Left ventricle myocardium inferior (tissue), 1 donor: ENCODE data around the gene TSPAN14. TPM values are rescaled to one million over a fixed set of nuclear protein-coding genes. Genes with fewer than 3 reads are reported as not detected.
A peak's percentile ranks its signal among the peaks of the same experiment; 100 is the strongest.

Source experiments
- DNase-seq: peaks from one replicate; pipeline ENCODE4 v3.0.0-alpha.2; 2020
- H3K27ac ChIP-seq: fragments of 200-600 bp; replicated peaks from 2 replicates; pipeline ENCODE4 v1.8.0; 2021
- H3K27me3 ChIP-seq: fragments of 200-600 bp; 2 replicates; pipeline ENCODE4 v1.8.0; 2021; ENCODE audit warnings: low read depth
- H3K36me3 ChIP-seq: fragments of 200-600 bp; 2 replicates; pipeline ENCODE4 v1.8.0; 2021
- H3K4me1 ChIP-seq: fragments of 200-600 bp; 2 replicates; pipeline ENCODE4 v1.8.0; 2021
- H3K4me3 ChIP-seq: fragments of 200-600 bp; 2 replicates; pipeline ENCODE4 v1.8.0; 2021; ENCODE audit warnings: mild to moderate bottlenecking, moderate library complexity
- H3K9me3 ChIP-seq: fragments of 200-600 bp; replicated peaks from 2 replicates; pipeline ENCODE4 v1.8.0; 2021
- CTCF ChIP-seq: fragments of 200-600 bp; IDR thresholded peaks from 2 replicates; pipeline ENCODE4 v1.8.0; 2021; ENCODE audit warnings: antibody characterized with exemption, mild to moderate bottlenecking, borderline replicate concordance
- intact Hi-C: fragments of 100-400 bp; cut with micrococcal nuclease; formaldehyde crosslinking; loops from one replicate; pipeline ENCODE4 v1.11.0; 2022
- total RNA-seq: library from RNA; stranded (reverse); fragmentation: NEBNext Ultra II Directional; extraction: Animal tissue kit (Norgen Biotek cat#: 25700); gene quantifications from one replicate; pipeline ENCODE4 v1.2.1, GENCODE V29; 2021
- donor health status: DM: no; HTN: yes; CAD: no; lungs with severe emphysema.

TSPAN14 gene
- total RNA-seq, 1 donor from 2014 or later, result 33.4 TPM

- TF ChIP-seq CTCF, result no peak
- H3K4me3 ChIP-seq, result no peak overlapping the region
- no peaks in the 10 kb centered on the region for H3K9me3 ChIP-seq
- peaks cover 28% of the 10 kb centered on the region for H3K4me1 ChIP-seq
- no peak overlapping the region for H3K27ac ChIP-seq
- no peak for DNase-seq
- no peaks in the 10 kb centered on the region for H3K27me3 ChIP-seq
- no peaks in the 10 kb centered on the region for H3K36me3 ChIP-seq
- intact Hi-C loops, result loop anchor here (5.0 kb wide), 1 partner anchor 65 kb away; no protein-coding TSS in a partner anchor
Observed at GRCh38 chr10:80441831-80442230, 12.3 kb upstream of the TSPAN14 start.

GRCh38 chr10:80442879-80443278 is 11.2 kb upstream of the TSPAN14 start:
- peak overlapping the region; percentile 20 for H3K27ac ChIP-seq
- no peaks in the 10 kb centered on the region for H3K9me3 ChIP-seq
- no peak for TF ChIP-seq CTCF
- no peaks in the 10 kb centered on the region for H3K27me3 ChIP-seq
- no peak for DNase-seq
- no peak overlapping the region for H3K4me3 ChIP-seq
- H3K36me3 ChIP-seq, result no peaks in the 10 kb centered on the region
- intact Hi-C loops, result loop anchor here (5.0 kb wide), 1 partner anchor 64 kb away; no protein-coding TSS in a partner anchor
- peaks cover 28% of the 10 kb centered on the region for H3K4me1 ChIP-seq

GRCh38 chr10:80443531-80443974 is 10.6 kb upstream of the TSPAN14 start:
- Histone ChIP-seq H3K4me1 (peaks cover 28% of the 10 kb centered on the region), H3K27me3 (no peaks in the 10 kb centered on the region), H3K9me3 (no peaks in the 10 kb centered on the region), H3K36me3 (no peaks in the 10 kb centered on the region), H3K27ac (peak overlapping the region; percentile 45), H3K4me3 (no peak overlapping the region)
- intact Hi-C loops, result loop anchor here (5.0 kb wide), 1 partner anchor 64 kb away; no protein-coding TSS in a partner anchor
- no peak for DNase-seq
- peak; percentile 67 for TF ChIP-seq CTCF

- Histone ChIP-seq H3K36me3 (no peaks in the 10 kb centered on the region), H3K4me1 (peaks cover 28% of the 10 kb centered on the region), H3K27ac (peak overlapping the region; percentile 45), H3K4me3 (no peak overlapping the region), H3K27me3 (no peaks in the 10 kb centered on the region), H3K9me3 (no peaks in the 10 kb centered on the region)
- no peak for DNase-seq
- intact Hi-C loops, result loop anchor here (5.0 kb wide), 1 partner anchor 63 kb away; no protein-coding TSS in a partner anchor
- TF ChIP-seq CTCF, result no peak
Observed at GRCh38 chr10:80444124-80444523, 10.0 kb upstream of the TSPAN14 start.

GRCh38 chr10:80444646-80445319 is 9.3 kb upstream of the TSPAN14 start:
- peak; percentile 90 for TF ChIP-seq CTCF
- H3K36me3 ChIP-seq, result no peaks in the 10 kb centered on the region
- DNase-seq, result peak; percentile 60
- H3K9me3 ChIP-seq, result no peaks in the 10 kb centered on the region
- intact Hi-C loops, result loop anchor here (5.0 kb wide), 1 partner anchor 63 kb away; no protein-coding TSS in a partner anchor
- H3K27ac ChIP-seq, result peak overlapping the region; percentile 45
- no peaks in the 10 kb centered on the region for H3K27me3 ChIP-seq
- H3K4me3 ChIP-seq, result no peak overlapping the region
- H3K4me1 ChIP-seq, result peaks cover 28% of the 10 kb centered on the region
